Nephron progenitor cell (in vitro differentiated cells): ENCODE results near the gene TMPRSS4.

Experiments used
- DNase-seq: peaks from one replicate; pipeline ENCODE4 v3.0.0; 2021
- H3K27ac Mint-ChIP-seq: 2 replicates; pipeline ENCODE4 v1.8.0; 2021; ENCODE audit warnings: mild to moderate bottlenecking, moderate library complexity, mixed read lengths
- H3K27me3 Mint-ChIP-seq: 2 replicates; pipeline ENCODE4 v1.8.0; 2021; ENCODE audit warnings: mild to moderate bottlenecking, low read depth, mixed read lengths; ENCODE audit not compliant: poor library complexity
- H3K36me3 Mint-ChIP-seq: 2 replicates; pipeline ENCODE4 v1.8.0; 2021; ENCODE audit warnings: low read depth, mixed read lengths
- H3K4me1 Mint-ChIP-seq: 2 replicates; pipeline ENCODE4 v1.8.0; 2021; ENCODE audit warnings: mixed read lengths
- H3K4me3 Mint-ChIP-seq: 2 replicates; pipeline ENCODE4 v1.8.0; 2021; ENCODE audit warnings: mild to moderate bottlenecking, moderate library complexity, mixed read lengths
- H3K9me3 Mint-ChIP-seq: 2 replicates; pipeline ENCODE4 v1.8.0; 2021; ENCODE audit warnings: mild to moderate bottlenecking, moderate library complexity, mixed read lengths
- CTCF ChIP-seq: fragments of 200-600 bp; sonication (generic); IDR thresholded peaks from 2 replicates; pipeline ENCODE4 v1.5.0; 2021; ENCODE audit warnings: antibody characterized with exemption

Gene TMPRSS4

GRCh38 chr11:118164885-118165284 lies 88.0 kb downstream of the TMPRSS4 start:
- no peak for TF ChIP-seq CTCF
- no peak for DNase-seq
- H3K36me3 Mint-ChIP-seq, result no peaks in the 10 kb centered on the region
- no peak overlapping the region for H3K27ac Mint-ChIP-seq
- H3K4me1 Mint-ChIP-seq, result no peaks in the 10 kb centered on the region
- H3K9me3 Mint-ChIP-seq, result no peaks in the 10 kb centered on the region
- H3K27me3 Mint-ChIP-seq, result peaks cover 96% of the 10 kb centered on the region
- no peak overlapping the region for H3K4me3 Mint-ChIP-seq

- Mint-ChIP-seq H3K9me3 (no peaks in the 10 kb centered on the region), H3K36me3 (no peaks in the 10 kb centered on the region), H3K27me3 (peaks cover 96% of the 10 kb centered on the region), H3K4me3 (no peak overlapping the region), H3K4me1 (no peaks in the 10 kb centered on the region), H3K27ac (no peak overlapping the region)
- TF ChIP-seq CTCF, result no peak
- DNase-seq, result no peak
Measured at GRCh38 chr11:118166641-118167040, 89.8 kb downstream of the TMPRSS4 start.

GRCh38 chr11:118167253-118167652 lies 90.4 kb downstream of the TMPRSS4 start:
- Mint-ChIP-seq H3K9me3 (no peaks in the 10 kb centered on the region), H3K36me3 (no peaks in the 10 kb centered on the region)

GRCh38 chr11:118167906-118168305 lies 91.0 kb downstream of the TMPRSS4 start:
- Mint-ChIP-seq H3K4me1 (no peaks in the 10 kb centered on the region), H3K9me3 (no peaks in the 10 kb centered on the region), H3K27me3 (peaks cover 96% of the 10 kb centered on the region), H3K27ac (no peak overlapping the region), H3K4me3 (no peak overlapping the region), H3K36me3 (no peaks in the 10 kb centered on the region)
- no peak for DNase-seq
- no peak for TF ChIP-seq CTCF

More at GRCh38 chr11:118167253-118167652, 90.4 kb downstream of the TMPRSS4 start:
- no peak for TF ChIP-seq CTCF
- Mint-ChIP-seq H3K4me1 (no peaks in the 10 kb centered on the region), H3K4me3 (no peak overlapping the region), H3K27ac (no peak overlapping the region), H3K27me3 (peaks cover 96% of the 10 kb centered on the region)
- no peak for DNase-seq

- Mint-ChIP-seq H3K27ac (no peak overlapping the region), H3K36me3 (no peaks in the 10 kb centered on the region), H3K27me3 (peaks cover 96% of the 10 kb centered on the region), H3K4me1 (no peaks in the 10 kb centered on the region), H3K4me3 (no peak overlapping the region), H3K9me3 (no peaks in the 10 kb centered on the region)
- no peak for DNase-seq
- no peak for TF ChIP-seq CTCF
Measured at GRCh38 chr11:118168316-118168715, 91.4 kb downstream of the TMPRSS4 start.

GRCh38 chr11:118168751-118169150 lies 91.9 kb downstream of the TMPRSS4 start:
- no peak overlapping the region for H3K4me3 Mint-ChIP-seq
- TF ChIP-seq CTCF, result no peak
- no peak for DNase-seq
- no peaks in the 10 kb centered on the region for H3K9me3 Mint-ChIP-seq
- H3K36me3 Mint-ChIP-seq, result no peaks in the 10 kb centered on the region
- peaks cover 96% of the 10 kb centered on the region for H3K27me3 Mint-ChIP-seq
- H3K27ac Mint-ChIP-seq, result no peak overlapping the region
- no peaks in the 10 kb centered on the region for H3K4me1 Mint-ChIP-seq
